ENCODE measurements around the gene PALLD. TPM values are rescaled to one million over a fixed set of nuclear protein-coding genes. Genes with fewer than 3 reads are reported as not detected.
A peak's percentile ranks its signal among the peaks of the same experiment; 100 is the strongest.
"Not testable (repeated sequence)": the region's sequence is repeated elsewhere in the genome, so short reads cannot be mapped to it uniquely, and the experiment has no call there.

PALLD gene
- polyA plus RNA-seq, 3 donors = 213 to 223 (median 220) TPM

- peak; percentile 20 to 32 (median 27) for DNase-seq (ENCODE audit: low read depth in 3 of 3, low spot score in 2 of 3)
Measured at GRCh38 chr4:168917138-168917779, 420.4 kb downstream of the PALLD start.

- no peak for DNase-seq (ENCODE audit: low read depth in 3 of 3, low spot score in 2 of 3)
Measured at GRCh38 chr4:168919706-168920324, 423.0 kb downstream of the PALLD start.

GRCh38 chr4:168920441-168921065, 423.7 kb downstream of the PALLD start:
- DNase-seq (ENCODE audit: low read depth in 3 of 3, low spot score in 2 of 3) = no peak

- DNase-seq (ENCODE audit: low read depth in 3 of 3, low spot score in 2 of 3) = peak; percentile 53 to 71 (median 59)
Measured at GRCh38 chr4:168923526-168924194, 426.8 kb downstream of the PALLD start.

- no peak for DNase-seq (ENCODE audit: low read depth in 3 of 3, low spot score in 2 of 3)
Measured at GRCh38 chr4:168924667-168925066, 427.8 kb downstream of the PALLD start.

- no peak for DNase-seq (ENCODE audit: low read depth in 3 of 3, low spot score in 2 of 3)
Measured at GRCh38 chr4:168925789-168926490, 429.1 kb downstream of the PALLD start.

GRCh38 chr4:168928346-168928745, 431.5 kb downstream of the PALLD start:
- no peak for DNase-seq (ENCODE audit: low read depth in 3 of 3, low spot score in 2 of 3)

- no peak for DNase-seq (ENCODE audit: low read depth in 3 of 3, low spot score in 2 of 3)
Measured at GRCh38 chr4:168928875-168929274, 432.0 kb downstream of the PALLD start.

- DNase-seq (ENCODE audit: low read depth in 3 of 3, low spot score in 2 of 3) = no peak
Measured at GRCh38 chr4:168930413-168931196, 433.8 kb downstream of the PALLD start.

- DNase-seq (ENCODE audit: low read depth in 3 of 3, low spot score in 2 of 3) = no peak
Measured at GRCh38 chr4:168931215-168931650, 434.4 kb downstream of the PALLD start.

- no peak for DNase-seq (ENCODE audit: low read depth in 3 of 3, low spot score in 2 of 3)
Measured at GRCh38 chr4:168932138-168932537, 435.3 kb downstream of the PALLD start.

- no peak for DNase-seq (ENCODE audit: low read depth in 3 of 3, low spot score in 2 of 3)
Measured at GRCh38 chr4:168933423-168933822, 436.6 kb downstream of the PALLD start.

GRCh38 chr4:168937473-168937872, 440.6 kb downstream of the PALLD start:
- DNase-seq (ENCODE audit: low read depth in 3 of 3, low spot score in 2 of 3) = not testable (repeated sequence)

- no peak for DNase-seq (ENCODE audit: low read depth in 3 of 3, low spot score in 2 of 3)
Measured at GRCh38 chr4:168942985-168943384, 446.1 kb downstream of the PALLD start.

GRCh38 chr4:168945291-168945690, 448.4 kb downstream of the PALLD start:
- DNase-seq (ENCODE audit: low read depth in 3 of 3, low spot score in 2 of 3) = no peak

GRCh38 chr4:168952821-168953246, 456.0 kb downstream of the PALLD start:
- not testable (repeated sequence) for DNase-seq (ENCODE audit: low read depth in 3 of 3, low spot score in 2 of 3)

- DNase-seq (ENCODE audit: low read depth in 3 of 3, low spot score in 2 of 3) = no peak
Measured at GRCh38 chr4:168955674-168956073, 458.8 kb downstream of the PALLD start.

- no peak for DNase-seq (ENCODE audit: low read depth in 3 of 3, low spot score in 2 of 3)
Measured at GRCh38 chr4:168960716-168961115, 463.9 kb downstream of the PALLD start.

- DNase-seq (ENCODE audit: low read depth in 3 of 3, low spot score in 2 of 3) = no peak
Measured at GRCh38 chr4:168972596-168972995, 475.7 kb downstream of the PALLD start.

All from right renal cortex interstitium (tissue), 3 donors.